ENCODE results near the gene SEMA4C.

The SEMA4C gene, protein sequence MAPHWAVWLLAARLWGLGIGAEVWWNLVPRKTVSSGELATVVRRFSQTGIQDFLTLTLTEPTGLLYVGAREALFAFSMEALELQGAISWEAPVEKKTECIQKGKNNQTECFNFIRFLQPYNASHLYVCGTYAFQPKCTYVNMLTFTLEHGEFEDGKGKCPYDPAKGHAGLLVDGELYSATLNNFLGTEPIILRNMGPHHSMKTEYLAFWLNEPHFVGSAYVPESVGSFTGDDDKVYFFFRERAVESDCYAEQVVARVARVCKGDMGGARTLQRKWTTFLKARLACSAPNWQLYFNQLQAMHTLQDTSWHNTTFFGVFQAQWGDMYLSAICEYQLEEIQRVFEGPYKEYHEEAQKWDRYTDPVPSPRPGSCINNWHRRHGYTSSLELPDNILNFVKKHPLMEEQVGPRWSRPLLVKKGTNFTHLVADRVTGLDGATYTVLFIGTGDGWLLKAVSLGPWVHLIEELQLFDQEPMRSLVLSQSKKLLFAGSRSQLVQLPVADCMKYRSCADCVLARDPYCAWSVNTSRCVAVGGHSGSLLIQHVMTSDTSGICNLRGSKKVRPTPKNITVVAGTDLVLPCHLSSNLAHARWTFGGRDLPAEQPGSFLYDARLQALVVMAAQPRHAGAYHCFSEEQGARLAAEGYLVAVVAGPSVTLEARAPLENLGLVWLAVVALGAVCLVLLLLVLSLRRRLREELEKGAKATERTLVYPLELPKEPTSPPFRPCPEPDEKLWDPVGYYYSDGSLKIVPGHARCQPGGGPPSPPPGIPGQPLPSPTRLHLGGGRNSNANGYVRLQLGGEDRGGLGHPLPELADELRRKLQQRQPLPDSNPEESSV

DNA sequence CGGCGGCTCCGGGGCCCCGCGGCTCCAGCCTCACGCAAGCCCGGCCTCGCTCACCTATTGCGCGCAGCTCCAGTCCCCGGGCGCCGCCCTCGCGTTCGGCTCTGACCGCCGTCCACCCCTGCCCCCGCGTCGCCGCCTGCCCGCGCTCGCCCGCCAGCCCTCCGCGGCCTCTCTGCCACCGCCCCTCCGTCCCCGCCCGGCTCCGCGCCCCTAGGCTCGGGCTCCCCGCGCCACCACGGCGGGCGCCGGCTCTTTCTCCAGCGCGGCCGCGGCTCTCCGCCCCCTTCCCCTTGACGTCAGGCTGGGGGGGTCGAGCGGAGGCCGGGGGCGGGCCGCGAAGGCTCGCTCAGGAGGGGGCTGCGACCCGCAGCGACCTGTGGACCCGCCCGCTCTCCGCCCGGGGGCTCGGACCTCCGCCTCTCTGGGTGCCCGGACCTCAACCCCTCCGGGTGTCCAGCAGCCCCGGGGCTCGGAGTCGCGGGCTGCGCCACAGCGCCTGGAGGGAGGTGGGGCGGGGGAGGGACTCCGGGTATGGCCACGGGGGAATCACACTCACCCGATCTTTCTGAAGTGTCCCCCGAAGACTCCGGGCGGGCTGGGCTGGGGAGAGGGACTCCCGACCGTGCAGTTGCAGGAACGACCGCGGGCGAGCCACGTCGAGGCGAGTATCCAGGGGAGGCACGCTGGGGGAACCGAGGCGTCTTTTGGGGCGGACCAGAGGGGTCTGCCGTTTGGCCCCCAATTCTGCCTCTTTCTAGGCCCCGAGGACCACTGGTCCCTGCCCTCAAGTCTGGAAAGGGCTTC lies at the start of gene SEMA4C:
Gene SEMA4C (minus strand): TSS at position 259 of the 804 bp plus-strand sequence. CDS start 2,194 bp downstream, outside the sequence.
- no peak for DNase-seq (ENCODE audit: low read depth in 2 of 2)

DNA sequence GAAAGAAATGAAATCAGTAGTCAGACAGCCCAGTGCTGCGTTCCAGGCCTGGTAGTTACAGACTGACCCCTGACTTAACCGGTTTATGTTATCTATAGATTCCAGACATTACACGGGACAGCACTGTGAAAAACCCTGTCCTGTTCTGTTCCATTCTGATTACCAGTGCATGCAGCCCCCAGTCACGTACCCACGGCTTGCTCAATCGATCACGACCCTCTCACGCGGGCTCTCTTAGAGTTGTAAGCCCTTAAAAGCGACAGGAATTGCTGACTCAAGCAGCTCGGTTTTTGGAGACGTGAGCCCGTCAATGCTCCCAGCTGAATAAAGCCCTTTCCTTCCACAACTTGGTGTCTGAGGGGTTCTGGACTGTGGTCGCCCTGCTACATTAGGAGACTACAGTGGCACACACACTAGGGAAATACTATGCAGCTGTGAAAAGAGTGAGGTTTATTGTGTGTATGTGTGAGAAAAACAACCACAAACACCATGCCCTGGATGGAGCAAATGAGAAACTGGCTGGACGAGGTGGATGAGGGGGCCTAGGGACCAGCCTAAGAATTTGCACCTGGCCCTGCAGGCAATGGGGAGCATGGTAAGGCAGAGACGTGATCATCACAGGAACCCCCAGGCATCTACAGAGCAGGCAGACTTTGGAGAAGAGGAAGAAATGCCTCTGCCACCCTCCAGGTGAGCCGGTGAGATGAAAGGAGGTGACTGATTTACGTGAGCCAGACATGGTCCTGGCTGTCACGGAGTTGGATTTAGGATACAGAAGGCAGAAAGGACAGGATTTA lies 49.1 kb upstream of the SEMA4C start:
- DNase-seq (ENCODE audit: low read depth in 2 of 2) = no peak

DNA sequence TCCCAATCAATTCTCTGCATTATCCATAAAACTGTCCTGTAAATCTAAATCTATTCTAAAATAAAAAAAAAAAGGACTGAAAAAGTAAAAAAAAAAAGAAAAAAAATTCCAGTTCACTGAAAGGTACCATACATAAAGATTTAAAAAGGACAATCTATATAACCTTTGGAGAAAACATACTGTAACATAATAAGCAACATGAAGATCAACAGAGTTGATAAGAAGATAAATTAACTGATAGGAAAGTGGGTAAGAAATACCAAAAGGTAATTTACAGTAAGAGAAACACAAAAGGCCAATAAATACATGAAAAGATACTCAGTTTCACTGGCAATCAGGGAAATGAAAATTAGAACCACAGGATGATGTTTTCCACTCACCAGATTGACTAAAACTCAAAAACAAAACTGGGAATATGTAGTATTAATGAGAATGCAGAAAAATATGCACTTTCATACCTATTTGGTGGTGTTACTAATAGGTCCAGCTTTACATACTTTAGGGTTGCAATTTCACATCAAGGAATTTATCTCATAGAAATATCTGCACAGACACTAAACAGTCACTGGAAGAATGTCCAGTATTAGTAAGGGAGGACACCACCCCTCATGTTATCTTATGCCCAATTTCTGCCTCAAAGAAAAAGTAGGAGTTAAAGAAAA lies 48.3 kb upstream of the SEMA4C start:
- no peak for DNase-seq (ENCODE audit: low read depth in 2 of 2)

DNA sequence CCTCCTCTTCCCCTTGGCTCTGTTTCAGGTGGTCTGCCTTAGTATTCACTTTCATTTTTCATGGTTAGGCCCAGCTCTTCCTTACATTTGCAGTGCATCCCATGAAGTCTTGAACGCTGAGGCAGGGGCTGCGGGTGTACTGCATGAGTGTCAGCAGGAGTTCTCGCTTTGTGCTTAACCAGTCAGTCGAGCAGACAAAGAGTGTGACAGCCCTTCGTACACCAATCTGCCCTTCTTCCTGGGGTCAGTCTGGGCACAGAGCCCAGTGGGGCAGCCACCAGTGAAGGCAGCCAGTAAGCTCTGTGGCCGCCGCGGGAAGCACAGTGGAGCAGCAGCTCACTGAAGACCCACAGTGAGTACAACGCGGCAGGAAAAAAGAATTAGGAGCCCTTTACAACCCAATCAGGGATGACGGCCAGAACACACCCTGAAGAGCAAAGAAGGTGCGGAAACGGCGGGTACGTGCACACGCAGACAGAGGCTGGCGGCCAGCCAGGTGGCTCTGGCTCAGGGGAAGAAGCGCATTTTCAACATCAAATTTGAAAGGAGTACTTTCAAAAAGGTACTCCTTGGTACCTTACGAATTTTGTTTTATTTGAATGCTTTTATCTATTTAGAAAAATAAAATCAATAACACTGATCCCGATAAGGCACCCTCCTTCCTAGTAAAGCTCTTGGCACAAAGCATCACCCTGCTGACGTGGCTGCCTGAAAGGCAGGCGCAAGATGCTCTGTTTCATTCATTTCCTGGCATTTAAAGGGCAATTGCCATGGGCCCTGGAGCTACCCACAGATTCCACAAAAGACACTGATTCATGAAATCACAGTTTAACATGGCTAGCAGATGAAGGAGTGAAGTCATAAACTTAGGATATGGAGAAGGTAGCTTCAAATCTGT lies 47.0 kb upstream of the SEMA4C start:
- no peak for DNase-seq (ENCODE audit: low read depth in 2 of 2)

DNA sequence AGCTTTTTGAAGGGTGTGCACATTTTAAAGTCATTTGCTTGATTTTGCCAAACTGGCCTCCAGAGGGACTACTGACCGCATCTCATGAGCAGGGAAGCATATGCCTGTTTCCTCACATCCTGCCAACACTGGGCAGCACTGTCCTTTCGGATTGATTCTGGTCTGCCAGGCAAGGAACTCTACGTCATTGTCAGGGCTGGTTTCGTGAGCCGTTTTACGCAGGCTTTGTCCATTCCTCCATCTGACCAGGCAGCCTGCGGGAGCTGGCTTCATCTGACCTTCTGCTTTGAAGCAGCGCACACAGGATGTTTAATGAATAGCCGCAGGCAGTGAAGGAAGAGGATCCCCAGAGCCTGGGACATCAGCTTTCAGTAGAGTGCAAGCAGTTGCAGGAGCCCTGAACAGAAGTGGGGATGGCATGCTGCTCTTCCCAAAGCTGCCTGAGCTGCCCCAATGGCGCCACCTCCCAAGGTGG lies 46.3 kb upstream of the SEMA4C start:
- DNase-seq (ENCODE audit: low read depth in 2 of 2) = no peak

DNA sequence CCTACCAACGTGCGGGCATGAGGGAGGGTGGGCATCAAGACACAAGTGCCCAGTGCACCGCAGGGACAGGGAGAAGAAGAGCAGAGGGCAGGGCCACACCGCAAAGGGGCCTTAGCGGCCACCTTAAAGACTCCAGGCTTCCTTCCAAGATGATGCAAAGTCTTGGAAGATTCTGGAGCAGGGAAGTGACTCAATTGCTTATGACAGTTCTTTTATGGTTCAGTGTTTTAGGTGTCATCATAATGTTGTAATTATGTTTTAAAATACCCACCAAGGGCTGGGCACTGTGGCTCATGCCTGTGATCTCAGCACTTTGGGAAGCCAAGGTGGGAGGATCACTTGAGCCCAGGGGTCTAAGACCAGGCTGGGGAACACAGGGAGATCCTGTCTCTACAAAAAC lies 44.5 kb upstream of the SEMA4C start:
- no peak for DNase-seq (ENCODE audit: low read depth in 2 of 2)

DNA sequence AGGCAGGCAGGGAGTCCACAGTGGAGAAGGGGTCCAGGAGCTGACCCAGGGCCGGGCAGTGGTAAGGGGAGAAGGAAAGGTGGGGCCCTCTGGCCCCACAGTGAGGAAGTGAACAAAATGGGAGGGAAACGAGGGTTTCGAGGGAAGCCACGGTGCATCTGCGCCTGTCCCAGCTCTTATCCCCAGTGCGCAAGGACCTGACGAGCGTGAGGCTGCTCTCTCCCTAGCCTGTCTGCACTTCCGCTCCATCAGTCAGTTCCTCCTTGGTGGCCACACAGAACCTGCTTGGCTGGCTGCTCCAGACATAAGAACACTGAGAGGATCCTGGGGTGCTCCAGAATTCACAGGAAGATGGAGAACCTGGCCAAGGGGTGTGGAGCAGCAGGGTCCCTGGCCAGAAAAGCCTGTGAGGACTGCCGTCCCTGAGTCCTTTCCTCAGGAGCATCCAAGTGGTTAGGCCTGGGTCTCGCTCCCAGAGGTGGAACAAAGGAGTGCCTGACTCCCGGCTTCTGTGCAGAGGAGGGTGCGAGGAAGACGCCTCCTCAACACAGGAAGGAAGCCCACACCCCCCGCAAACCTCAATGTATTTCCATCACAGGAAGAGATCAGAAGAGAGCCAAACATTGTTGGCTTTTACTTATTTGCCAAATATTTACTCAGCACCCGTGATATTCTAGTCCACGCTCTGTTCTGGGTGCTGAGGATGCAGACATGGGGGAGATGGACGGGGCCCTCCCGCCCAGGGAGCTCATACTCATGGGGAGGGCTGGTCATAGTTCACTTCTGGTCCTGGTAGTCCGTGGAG lies 43.7 kb upstream of the SEMA4C start:
- peak in 1 of 2 donors; percentile 26 for DNase-seq (ENCODE audit: low read depth in 2 of 2)

DNA sequence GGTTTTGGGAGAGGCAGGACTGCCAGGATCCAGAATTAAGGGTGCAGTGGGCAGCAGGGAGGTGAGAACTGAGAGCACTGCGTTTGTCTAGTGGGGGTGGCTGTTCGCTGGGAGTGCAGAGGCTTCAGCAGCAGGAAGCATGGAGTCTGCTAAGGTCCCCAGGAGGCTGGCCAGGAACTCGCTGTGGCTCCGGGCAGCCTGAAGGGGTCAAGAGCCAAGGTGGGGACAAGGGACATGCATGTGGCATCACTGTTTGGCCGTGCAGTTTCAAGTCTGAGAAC lies 43.2 kb upstream of the SEMA4C start:
- no peak for DNase-seq (ENCODE audit: low read depth in 2 of 2)

DNA sequence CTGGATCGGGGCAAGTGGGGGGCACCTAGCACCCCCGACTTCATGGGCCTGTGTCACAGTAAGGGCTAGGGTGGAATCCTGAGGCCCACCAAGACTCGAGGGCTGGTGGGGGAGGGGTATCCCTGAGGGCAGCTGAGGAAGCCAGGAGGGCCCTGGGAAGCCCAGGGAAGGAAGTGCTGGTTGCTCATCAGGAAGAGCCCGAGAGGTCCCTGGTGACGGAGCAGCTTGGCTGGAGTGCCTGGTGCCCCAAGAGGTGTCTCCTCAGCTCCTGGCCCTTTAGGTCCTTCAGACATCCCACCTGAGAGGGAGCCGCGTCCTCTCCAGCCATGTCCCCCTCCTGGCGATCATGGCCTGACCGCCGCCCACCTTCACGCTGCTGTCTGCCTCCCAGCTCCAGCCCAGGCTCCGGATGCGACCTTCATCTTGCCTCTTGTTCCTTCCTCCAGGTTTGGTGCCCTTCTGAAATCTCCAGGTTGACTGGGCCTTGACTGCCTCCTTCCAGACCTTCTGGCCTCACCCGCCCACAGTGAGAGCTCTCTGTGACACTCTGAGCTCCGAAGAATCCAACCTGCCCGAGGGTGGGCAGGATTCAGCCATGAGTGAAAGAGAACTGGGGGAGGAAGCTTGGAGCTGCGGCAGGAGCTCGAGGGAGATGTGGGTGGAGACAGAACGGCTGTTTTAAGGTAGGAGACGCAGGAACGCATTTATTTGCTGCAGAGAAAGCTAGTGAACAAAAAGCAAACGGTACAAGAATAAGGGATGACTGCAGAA lies 42.7 kb upstream of the SEMA4C start:
- DNase-seq (ENCODE audit: low read depth in 2 of 2) = no peak

DNA sequence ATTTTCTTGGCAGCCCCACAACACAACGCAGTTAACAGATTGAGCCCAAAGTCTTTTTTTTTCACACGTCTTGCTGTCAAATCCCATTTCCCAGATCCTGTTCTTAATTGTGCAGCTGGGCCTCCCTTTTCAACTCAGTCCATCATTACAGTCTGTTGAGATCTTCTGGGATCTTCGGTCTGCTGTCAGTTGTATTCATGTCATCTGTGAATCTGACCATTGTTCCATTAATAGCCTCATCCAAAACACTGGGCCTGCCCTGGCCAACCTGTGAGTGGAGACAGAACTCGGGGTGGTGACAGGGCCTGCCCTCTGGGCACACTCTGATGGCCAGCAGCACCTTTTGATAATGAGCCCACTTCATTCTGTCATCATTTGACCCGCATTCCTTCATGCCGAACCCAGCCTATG lies 39.7 kb upstream of the SEMA4C start:
- no peak for DNase-seq (ENCODE audit: low read depth in 2 of 2)

DNA sequence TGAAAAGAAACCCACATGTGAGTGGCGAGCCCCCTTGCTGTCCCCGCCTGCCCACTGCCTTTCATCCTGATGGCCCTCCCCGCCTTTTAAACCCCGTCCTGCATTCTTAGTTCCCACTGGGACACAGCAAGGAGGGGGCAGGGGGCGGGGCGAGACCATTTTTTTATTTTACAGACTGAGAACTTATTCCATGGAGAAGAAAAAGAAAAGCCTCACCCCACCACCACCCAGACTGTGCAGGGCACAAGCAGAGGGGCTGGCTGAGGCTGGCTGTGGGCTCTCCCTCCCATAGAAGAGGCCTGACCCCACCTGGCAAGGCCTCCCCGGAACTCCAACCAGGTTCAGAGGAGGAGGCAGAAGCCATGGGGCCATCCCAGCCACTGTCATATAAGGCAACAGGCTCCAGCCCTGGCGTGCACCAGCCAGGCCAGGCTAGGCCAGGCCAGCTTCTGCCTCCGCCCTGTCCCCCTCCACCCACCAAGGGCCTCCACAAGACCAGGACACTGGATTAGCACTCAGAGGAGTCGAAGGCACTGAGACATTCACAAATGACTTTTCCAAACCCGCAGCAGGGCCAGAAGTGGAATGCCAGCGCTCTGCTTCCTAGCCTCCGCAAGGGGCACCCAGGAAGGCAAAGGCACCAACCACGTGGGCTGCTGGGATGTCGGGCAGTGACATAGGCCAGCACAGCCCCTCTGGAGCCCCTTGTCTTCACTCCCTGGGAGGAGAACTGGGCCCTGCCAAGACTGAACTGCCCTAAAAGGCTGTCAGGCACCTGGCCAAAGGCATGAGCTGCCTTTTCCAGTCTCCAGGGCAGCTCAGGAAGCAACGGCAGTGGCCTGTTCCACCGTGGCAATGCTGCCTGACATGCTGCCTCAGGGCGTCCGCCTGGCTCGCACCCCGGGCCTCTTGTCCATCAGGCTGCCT lies 37.5 kb upstream of the SEMA4C start:
- no peak for DNase-seq (ENCODE audit: low read depth in 2 of 2)

DNA sequence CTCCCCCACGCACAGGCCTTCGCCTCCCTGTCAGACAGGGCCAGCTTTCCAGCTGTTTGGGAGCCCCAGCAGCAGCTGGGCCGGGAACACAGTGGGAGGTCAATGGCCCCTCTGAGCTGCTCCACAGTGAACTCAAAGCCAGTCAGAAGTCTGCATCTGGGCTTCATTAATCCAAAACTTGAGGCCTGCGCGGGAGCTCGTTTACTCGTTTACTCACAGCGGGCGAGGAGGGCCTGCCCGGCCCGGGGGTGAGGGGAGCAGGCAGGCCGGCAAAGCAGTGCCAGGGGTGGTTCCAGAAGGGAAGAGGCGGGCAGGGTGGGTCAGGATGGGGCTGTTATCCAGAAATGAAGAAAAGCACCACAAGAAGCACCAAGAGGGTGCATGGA lies 36.8 kb upstream of the SEMA4C start:
- no peak for DNase-seq (ENCODE audit: low read depth in 2 of 2)

DNA sequence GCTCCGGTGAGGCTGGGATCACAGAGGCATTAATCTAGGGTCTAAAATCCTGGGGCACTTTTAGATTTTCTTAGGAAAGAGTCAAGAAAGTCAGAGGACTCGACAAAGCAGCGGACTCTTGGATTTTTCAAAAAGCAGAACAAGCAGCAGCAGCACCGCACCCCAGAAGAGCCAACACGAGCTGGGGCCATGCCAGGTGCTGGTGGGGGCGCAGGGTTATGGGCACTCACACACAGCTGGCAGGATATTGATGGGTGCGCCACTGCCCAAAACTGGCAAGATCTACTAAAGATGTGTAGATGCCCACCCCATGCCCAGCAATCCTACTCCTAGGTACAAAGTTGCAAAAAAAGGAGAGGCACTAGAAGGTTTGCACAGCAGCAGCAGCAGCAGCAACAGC lies 33.9 kb upstream of the SEMA4C start:
- no peak for DNase-seq (ENCODE audit: low read depth in 2 of 2)

DNA sequence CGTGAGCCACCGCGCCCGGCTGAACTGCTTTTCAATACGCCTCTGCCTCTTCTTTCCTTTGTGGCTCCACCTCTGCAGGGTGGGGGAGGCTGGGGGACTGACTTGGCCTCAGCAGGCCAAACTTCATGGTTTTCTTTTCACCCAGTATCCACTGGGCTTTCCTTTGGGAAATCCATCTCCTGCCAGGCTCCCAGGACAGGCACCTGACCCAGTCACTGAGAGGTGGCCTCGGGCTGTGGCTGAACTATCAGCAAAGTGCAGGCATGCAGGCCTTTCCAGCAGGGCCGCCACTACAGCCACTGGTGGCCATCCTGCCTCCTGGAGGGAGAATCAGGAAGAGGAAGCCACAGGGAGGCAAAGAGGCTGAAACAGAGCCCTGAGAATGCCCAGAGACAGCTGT lies 33.4 kb upstream of the SEMA4C start:
- no peak for DNase-seq (ENCODE audit: low read depth in 2 of 2)

DNA sequence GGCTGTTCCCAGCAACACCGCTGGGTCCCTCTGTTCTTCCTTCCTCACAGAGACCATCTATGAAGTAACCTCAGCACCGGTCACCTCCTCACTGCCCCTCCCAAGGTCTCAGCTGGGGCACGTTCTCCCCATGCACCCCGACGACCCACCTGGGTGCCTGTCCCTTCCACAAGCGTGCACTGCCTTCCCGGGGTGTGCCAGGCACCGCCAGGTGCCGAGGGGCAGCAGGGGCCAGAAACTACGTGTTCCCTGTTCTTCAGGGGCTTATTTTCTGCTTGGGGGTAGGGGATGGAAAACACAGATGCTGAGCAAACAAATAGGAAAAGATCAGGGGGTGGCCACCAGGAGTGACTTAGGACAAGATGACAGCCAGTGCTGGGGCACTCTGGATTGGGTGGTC lies 30.4 kb upstream of the SEMA4C start:
- DNase-seq (ENCODE audit: low read depth in 2 of 2) = no peak

DNA sequence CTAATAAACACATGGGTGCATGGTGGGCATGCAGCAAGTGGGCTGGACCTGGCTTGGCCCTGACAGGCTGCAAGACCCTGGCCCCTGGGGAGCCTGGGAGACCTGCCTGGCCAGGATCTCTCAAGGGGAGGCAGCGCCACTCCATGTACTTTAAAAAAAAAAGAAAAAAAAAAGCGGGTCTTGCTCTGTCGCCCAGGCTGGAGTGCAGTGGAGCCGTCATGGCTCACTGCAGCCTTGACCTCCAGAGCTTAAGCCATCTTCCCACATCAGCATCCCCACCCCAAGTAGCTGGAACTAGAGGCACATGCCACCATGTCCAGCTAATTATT lies 29.5 kb upstream of the SEMA4C start:
- no peak for DNase-seq (ENCODE audit: low read depth in 2 of 2)

Data from stimulated activated CD8-positive, alpha-beta memory T cell treated with anti-CD3 and anti-CD28 coated beads, Interleukin-2, amount 100 ng/mL, for 48 hours (primary cell).